Globus pallidus (tissue), 1 donor: Measurements from ENCODE around the gene PABPN1.
A peak's percentile ranks its signal among the peaks of the same experiment; 100 is the strongest.
"Not testable (repeated sequence)": the region's sequence is repeated elsewhere in the genome, so short reads cannot be mapped to it uniquely, and the experiment has no call there.

ENCODE experiments used
- DNase-seq: peaks from one replicate; pipeline ENCODE4 v3.0.0-alpha.2; 2015; ENCODE audit warnings: low spot score

PABPN1 gene

GRCh38 chr14:23301288-23301968 is 19.8 kb upstream of the PABPN1 start:
- peak; percentile 99 for DNase-seq

GRCh38 chr14:23301969-23302289 is 19.3 kb upstream of the PABPN1 start:
- DNase-seq: no peak

DNA sequence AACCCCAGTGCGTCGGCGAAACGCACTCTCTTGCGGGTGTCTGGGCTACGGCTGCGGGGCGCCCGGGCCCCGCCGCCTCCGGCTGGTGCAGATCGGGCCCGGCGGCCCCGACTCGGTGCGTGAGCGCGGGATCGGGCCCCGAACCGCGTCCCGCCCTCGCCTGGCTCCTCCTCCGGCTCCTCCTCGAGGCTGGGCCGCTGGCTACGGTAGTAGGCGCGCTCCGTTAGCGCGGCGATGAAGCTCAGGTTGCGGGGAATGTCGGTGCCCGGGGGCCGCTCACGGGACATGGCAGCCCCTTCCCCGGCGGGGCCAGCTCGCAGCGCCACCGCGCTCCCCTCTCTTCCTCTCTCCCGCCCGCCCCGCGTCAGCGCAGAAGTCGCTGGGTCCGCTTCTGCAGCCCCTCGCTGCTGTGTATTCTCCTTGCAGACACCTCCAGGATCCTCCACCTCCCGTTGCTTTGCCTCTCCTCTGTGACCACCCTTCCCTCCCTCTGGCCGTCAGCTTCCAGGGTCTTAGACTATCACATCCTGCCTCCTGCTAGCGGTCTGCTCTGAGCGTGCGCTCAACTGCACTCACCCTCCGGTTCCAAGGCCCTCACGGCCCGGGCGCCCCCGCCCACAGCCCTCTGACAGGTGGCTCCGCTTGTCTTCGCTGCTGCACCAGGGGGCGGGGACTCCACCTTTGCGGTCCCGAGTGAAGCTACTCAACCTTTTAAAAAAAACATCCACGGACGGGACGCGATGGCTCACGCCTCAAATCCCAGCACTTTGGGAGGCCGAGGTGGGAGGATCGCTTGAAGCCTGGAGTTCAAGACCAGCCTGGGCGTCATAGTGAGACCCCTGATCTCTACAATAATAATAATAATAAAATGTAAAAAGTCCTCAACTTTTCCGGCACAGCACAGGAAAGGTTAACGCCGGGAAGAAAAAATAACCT is 18.7 kb upstream of the PABPN1 start, which contains the start of gene PPP1R3E:
TSS of gene PPP1R3E (minus strand) at position 570 of the 936 bp plus-strand sequence. CDS start at position 287, 283 bp downstream.
- peak; percentile 61 for DNase-seq

DNA sequence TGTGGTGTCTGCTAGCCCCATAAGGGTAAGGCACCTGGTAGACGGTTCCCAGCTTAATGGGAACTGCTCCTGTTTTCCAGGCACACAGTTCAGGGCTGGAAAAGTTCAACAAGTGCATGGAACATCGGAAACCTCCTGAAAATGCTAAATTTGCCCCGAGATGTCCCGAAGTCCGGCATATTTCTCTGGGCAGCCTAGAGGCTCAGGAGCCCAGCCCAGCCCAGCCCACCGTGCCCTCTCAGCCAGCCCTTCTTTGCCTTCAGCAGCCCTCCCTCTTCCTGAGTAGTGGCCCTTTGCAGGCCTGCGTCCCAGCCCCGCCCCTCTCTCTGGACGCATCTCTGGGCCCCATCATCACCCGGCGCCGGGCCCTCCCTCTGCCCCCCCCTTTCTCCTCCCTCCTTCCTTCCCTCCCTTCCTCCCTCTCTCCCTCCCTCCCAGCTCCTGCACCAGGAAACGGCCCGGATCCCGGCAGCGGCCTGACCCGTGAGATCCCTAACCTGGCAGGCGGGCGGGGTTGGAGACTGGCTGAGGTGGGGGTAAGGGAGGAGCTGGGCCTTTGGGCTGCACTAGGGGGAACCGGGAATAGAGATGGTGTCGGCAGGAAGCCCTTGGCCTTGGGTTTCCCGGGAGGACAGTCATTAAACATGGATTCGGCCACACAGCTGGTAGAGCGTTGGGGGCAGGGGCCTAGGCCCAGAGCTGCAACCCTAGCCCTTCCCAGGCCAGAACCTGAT is 14.7 kb upstream of the PABPN1 start, which contains the start of gene BCL2L2:
TSS of gene BCL2L2 (plus strand) at position 422 of the 734 bp plus-strand sequence. CDS start 935 bp downstream, outside the sequence.
- DNase-seq: peak; percentile 93

DNA sequence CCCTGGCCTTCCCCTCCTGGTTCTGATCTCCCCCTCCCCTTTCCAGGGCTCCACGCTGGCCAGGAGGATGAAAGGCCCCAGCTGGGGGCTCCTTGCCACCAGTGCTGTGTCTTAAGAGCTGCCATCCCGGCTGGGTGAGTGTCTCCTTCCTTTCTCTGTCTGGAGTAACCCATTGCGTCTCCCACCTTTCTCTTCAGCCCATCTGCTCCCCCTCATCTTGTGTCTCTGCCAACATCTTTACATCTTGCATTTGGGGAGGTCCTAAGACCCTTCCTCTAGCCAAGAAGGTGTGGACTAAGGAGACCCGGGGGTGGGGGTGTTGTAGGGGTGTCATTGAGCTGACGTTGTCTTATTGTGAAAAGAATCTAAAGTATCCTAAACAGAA is 14.1 kb upstream of the PABPN1 start:
- no peak for DNase-seq

DNA sequence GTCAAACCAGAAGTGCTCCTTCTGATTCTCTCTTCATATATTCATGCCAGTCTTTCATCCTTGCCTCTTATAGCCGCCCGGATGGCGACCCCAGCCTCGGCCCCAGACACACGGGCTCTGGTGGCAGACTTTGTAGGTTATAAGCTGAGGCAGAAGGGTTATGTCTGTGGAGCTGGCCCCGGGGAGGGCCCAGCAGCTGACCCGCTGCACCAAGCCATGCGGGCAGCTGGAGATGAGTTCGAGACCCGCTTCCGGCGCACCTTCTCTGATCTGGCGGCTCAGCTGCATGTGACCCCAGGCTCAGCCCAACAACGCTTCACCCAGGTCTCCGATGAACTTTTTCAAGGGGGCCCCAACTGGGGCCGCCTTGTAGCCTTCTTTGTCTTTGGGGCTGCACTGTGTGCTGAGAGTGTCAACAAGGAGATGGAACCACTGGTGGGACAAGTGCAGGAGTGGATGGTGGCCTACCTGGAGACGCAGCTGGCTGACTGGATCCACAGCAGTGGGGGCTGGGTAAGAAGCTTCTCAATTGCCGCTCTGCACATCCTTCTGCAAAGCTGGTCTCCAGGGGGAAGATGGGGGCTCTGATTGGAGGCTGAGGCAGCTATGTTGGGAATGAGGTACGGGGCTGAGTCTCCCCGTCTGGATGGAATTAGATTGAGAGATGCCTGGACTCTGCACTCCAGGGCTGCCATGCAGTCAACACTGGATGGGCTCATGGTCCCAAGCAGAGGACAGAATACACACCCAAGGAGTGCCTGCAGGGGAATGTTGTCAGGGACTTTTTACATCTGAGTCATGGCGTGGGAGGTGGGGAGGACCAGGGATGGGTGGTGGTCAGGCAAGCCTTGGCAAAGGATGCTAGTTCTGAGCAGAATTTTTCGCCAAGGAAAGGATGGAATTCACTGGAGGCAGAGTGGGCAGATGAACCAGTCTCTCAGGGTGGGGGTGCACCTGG is 13.3 kb upstream of the PABPN1 start:
- no peak for DNase-seq

DNA sequence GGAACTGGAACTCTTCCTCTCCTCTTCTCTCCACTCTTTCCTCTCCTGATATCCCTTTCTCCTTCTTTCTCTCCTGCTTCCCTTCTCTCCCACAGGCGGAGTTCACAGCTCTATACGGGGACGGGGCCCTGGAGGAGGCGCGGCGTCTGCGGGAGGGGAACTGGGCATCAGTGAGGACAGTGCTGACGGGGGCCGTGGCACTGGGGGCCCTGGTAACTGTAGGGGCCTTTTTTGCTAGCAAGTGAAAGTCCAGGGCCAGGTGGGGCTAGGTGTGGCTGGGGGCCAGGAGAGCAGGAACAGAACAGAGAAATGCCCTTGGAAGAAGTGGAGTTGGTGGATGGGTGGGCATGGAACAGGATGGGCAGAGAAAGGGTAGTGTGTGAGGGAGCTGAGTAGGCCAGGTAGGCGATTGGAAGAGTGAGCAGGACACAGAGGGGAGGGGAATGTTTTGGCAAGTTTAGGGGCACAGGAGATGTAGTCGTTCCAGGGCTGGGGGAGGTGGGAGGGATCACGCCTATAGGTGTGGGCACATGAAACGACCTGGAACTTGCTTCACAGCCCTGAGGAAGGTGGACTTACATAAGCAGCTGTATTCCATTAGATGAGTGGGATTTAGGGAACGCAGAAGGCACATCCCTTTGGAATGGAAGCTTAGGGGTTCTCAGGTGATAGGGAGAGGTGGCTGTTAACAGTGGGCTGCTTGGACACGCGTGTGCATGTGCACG is 12.4 kb upstream of the PABPN1 start:
- DNase-seq: no peak

DNA sequence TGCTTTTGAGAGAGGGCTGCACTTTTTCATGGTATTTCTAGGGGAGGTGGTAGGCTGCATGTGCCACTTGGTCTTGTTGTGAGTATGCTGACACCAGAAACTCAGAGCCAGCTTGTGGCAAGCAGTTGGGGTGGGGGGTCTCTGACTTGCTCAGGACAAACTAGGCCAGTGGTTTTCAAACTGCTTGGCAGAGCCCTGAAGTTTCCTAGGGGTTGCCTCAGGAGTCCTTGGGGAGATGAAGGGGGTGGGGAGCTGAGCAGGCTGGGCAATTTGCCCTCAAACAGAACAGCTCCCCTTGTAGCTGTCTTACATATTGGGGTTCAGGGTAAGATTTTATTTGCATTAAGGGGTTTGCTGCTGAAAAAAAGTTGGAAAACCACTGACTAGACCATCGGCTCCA is 10.7 kb upstream of the PABPN1 start:
- DNase-seq: no peak

DNA sequence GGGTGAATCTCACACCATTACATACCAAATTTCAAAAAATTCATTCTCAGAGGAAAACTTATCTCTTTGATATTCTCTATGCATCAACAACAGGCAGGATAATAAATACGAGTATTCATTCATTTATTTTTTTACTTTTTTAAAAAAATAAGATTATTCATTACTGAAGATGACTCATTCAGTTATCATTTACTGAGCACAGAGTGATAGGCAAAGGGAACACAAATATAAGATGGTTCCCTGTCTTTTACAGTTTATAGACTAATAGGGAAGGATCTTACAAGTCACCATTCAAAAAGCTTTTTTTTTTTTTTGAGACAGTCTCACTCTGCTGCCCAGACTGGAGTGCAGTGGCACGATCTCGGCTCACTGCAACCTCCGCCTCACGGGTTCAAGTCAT is 5.0 kb upstream of the PABPN1 start:
- no peak for DNase-seq

DNA sequence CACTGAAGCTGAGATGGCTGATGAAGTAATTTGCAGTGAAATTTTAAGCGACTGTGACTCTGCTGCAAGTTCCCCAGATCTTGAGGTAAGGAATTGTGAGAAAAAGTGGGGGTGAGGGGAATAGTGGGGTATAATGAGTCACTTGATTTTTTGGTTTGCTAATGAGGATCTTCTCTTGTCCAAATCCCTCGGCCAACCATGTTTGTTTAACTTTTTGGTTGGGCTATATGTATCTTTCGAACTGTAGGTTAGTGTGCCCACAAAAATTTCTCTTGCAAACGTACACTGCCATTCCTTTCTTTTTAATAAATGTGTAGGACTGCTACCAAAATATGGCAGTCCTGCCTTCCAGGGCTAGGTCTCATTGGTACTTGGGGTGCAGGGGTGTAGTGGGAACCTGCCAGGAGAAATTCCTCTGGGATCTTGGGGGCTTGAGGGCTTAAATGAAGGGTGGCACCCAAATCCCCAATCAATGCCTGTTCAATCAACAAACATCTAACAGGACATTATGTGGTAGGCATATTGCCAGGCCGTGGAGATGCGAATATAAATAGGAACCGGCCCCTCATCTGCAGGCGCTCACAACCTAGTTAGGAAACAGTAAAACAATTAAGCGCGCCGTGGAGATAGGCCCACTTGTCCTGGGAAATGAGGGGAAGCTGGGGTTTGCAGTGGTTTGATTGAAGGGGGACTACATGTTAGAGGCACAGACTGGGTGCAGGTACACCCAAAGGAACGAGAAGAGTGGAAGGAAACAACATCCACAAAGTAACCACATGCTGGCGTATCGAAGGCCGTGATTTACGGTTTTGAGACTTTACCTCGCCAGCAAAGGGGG is 1.3 kb upstream of the PABPN1 start:
- DNase-seq: no peak

DNA sequence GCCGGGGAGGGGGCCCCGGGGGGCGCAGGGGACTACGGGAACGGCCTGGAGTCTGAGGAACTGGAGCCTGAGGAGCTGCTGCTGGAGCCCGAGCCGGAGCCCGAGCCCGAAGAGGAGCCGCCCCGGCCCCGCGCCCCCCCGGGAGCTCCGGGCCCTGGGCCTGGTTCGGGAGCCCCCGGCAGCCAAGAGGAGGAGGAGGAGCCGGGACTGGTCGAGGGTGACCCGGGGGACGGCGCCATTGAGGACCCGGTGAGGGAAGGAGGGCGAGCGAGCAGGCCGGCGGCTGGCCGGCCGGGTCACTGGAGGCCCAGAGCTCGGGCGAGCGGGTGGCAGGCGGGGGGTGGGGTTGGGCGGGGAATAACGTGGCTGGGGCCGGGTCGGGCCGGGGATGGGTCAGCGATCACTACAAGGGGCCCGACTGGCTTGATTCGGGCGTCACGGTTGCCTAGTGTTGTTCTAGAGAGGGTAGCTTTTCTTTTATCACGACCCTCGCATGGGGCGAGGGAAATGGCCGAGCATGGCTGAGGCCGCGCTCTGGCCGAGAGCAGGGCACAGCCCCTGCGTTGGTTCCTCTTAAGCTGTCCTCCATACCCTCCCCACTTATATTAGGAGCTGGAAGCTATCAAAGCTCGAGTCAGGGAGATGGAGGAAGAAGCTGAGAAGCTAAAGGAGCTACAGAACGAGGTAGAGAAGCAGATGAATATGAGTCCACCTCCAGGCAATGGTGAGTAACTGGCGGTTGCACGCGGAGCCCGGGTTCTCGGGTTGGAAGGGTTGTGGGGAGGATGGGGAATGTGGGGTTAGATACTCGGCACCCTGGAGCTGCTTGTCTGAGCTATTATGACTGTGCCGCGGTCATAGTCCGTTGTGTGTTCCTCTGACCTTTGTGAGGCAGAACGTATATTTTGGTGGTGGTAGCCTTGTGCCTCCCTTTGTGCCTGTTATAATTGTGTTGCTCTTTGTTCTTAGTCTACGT is 603 bp downstream of the PABPN1 start:
- DNase-seq: no peak

DNA sequence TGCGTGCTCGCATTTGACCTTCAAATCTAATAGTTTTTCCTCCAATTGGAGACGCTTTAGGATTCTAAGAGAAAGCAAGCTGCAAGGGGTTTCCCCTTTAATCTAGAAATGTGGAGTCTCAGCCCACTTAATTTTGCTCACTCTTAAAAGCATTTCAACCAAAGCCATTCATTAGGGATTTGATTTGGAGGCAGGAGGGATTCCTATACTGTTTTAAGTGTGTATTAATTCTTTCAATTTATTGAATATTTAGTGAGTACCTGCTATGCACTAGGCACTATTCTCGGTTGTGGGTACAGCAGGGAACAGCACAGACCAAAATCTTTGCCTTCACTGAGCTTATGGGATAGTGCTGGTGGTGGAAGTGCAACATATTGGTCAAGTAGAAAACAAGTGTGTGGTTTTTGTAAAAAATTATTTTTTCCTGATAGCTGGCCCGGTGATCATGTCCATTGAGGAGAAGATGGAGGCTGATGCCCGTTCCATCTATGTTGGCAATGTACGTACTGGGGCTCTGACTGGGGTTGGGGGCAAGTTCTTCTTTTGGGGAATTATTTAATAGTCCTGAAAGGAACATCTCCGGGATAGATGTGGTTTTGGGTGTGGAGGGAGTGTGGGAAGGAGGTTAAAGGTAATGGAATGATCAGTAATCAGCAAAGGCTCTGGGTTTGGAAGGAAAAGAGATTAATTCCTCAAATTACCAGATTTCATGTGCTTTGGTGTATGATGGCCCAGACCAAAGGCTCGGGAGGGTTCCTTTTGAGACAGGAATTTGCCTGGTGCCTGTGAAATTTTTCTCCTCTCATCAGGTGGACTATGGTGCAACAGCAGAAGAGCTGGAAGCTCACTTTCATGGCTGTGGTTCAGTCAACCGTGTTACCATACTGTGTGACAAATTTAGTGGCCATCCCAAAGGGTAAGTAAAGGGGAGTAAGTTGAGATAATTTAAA is 1.6 kb downstream of the PABPN1 start:
- DNase-seq: no peak

GRCh38 chr14:23323838-23324454 is 2.7 kb downstream of the PABPN1 start:
- no peak for DNase-seq

GRCh38 chr14:23324455-23324846 is 3.2 kb downstream of the PABPN1 start:
- DNase-seq: no peak

DNA sequence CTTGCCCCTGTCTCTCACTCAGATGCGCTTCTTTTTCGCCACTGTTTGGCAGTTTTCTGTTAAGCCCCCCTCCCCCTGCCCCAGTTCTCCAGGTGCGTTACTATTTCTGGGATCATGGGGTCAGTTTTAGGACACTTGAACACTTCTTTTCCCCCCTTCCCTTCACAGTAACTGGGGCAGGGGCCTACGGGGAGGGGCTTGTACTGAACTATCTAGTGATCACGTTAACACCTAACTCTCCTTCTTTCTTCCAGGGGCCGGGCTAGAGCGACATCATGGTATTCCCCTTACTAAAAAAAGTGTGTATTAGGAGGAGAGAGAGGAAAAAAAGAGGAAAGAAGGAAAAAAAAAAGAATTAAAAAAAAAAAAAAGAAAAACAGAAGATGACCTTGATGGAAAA is 3.7 kb downstream of the PABPN1 start:
- no peak for DNase-seq

DNA sequence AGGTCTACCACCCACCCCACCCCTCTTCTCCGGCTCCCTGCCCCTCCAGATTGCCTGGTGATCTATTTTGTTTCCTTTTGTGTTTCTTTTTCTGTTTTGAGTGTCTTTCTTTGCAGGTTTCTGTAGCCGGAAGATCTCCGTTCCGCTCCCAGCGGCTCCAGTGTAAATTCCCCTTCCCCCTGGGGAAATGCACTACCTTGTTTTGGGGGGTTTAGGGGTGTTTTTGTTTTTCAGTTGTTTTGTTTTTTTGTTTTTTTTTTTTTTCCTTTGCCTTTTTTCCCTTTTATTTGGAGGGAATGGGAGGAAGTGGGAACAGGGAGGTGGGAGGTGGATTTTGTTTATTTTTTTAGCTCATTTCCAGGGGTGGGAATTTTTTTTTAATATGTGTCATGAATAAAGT is 4.5 kb downstream of the PABPN1 start:
- not testable (repeated sequence) for DNase-seq
